Activated T-cell treated with anti-CD3 and anti-CD28 coated beads, Interleukin-2, amount 50 U/mL, for 24 hours (primary cell): ENCODE results near the gene CCDC34.

ENCODE experiments used
- DNase-seq: peaks from one replicate; pipeline ENCODE4 v3.0.0-alpha.2; 2020
- H3K27ac Mint-ChIP-seq: 2 replicates; pipeline ENCODE4 v1.8.0; 2020; ENCODE audit warnings: mild to moderate bottlenecking, mixed read lengths
- H3K27me3 Mint-ChIP-seq: 2 replicates; pipeline ENCODE4 v1.8.0; 2020; ENCODE audit warnings: mixed read lengths
- H3K36me3 Mint-ChIP-seq: 2 replicates; pipeline ENCODE4 v1.8.0; 2020; ENCODE audit warnings: low read depth, mixed read lengths
- H3K4me1 Mint-ChIP-seq: 2 replicates; pipeline ENCODE4 v1.8.0; 2020; ENCODE audit warnings: low read depth, mixed read lengths
- H3K4me3 Mint-ChIP-seq: 2 replicates; pipeline ENCODE4 v1.8.0; 2020; ENCODE audit warnings: mild to moderate bottlenecking, moderate library complexity, mixed read lengths
- H3K9me3 Mint-ChIP-seq: 2 replicates; pipeline ENCODE4 v1.8.0; 2020; ENCODE audit warnings: mixed read lengths

The CCDC34 gene

DNA sequence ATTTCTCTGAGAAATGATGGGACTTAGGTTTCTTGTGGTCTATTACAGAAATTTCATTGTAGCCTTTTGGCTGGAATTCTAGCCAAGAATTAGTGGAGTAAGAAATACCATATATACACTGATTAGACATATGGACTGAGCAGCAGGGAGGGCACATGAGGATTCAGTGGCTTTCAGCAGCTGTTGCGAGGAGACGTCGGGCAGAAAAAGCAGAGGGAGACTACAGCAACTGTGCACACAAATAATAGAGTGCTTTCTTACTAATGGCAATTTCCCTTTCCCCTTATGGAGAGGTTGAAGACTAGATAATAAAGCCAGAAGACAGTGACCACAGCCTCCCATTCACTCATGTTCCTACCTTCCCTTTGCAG is 35.4 kb upstream of the CCDC34 start:
- H3K27me3 Mint-ChIP-seq = no peaks in the 10 kb centered on the region
- H3K9me3 Mint-ChIP-seq = no peaks in the 10 kb centered on the region
- no peaks in the 10 kb centered on the region for H3K36me3 Mint-ChIP-seq
- no peak overlapping the region for H3K27ac Mint-ChIP-seq
- no peaks in the 10 kb centered on the region for H3K4me1 Mint-ChIP-seq
- no peak overlapping the region for H3K4me3 Mint-ChIP-seq
- DNase-seq = no peak

DNA sequence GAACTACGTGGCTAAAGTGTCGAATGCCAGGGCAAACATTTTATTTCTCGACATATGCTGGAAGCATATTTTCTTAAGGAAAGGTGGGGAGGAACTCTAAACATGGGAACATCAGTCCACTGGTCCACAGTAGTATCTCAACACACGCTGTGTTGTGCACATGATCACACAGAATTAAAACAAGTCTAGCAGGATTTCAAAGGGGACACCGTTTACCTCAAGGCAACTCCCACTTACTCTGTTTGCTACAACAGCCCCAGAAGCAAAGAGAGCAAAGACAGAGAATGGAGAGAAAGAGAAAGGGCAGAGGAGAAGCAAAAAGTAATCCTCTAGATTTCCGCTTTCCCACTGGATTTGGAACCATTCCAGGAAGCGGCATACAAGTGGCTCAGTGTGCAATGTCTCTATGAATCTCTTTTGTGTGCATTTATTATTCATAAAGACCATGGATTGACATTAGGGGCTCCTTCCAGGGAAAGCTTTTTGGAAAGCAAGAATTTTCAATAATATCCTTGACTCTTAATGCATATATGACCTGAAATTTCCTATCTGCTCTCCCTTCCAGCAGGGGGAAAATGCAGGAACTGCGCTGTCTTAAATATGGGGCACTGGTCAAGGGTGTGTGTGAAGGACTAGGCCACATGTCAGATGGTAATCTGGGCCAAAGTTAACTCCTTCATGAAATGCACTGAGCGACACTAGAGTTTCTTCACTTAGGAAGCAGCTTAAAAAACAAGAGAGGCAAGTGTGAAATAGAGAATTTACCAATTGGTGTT is 34.8 kb upstream of the CCDC34 start:
- Mint-ChIP-seq H3K27ac (no peak overlapping the region), H3K9me3 (no peaks in the 10 kb centered on the region), H3K27me3 (no peaks in the 10 kb centered on the region), H3K36me3 (no peaks in the 10 kb centered on the region), H3K4me3 (no peak overlapping the region), H3K4me1 (no peaks in the 10 kb centered on the region)
- no peak for DNase-seq

GRCh38 chr11:27396259-27396839 is 33.3 kb upstream of the CCDC34 start:
- Mint-ChIP-seq H3K4me1 (no peaks in the 10 kb centered on the region), H3K36me3 (no peaks in the 10 kb centered on the region), H3K4me3 (no peak overlapping the region), H3K27me3 (no peaks in the 10 kb centered on the region), H3K27ac (no peak overlapping the region), H3K9me3 (no peaks in the 10 kb centered on the region)
- no peak for DNase-seq

DNA sequence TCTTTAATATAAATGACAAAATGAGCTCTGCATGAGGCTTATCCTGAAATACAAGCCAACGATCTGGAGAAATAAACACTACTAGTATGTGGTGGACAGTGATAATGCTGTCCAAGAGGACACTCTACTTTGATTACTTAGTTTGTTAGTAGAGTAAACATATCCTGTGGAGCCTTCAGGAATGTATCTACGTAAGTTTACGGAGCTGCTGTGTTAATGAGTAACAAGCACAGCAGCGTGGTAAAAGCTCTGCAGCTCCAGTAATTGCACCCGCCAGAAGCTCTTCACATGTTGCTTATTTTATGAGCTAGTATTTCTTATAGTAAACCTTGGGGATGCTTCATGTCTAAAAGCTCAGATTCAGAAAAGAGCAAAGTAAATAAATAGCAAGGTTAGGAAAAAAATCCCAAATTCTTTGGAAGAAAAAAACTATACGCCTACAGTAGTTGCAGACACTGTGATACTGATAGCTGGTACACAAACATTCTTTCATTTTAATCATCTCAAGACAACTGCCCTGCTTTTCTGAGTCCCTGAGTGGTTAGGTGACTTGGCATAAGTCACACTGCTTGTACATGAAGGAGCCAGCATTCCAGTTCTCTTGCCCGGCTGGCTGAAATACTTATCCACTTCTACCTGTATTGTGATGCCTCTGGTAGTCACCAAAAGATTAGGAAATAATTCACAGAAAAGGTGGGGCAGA is 32.7 kb upstream of the CCDC34 start:
- no peak overlapping the region for H3K4me3 Mint-ChIP-seq
- no peaks in the 10 kb centered on the region for H3K36me3 Mint-ChIP-seq
- H3K27ac Mint-ChIP-seq = no peak overlapping the region
- DNase-seq = no peak
- H3K4me1 Mint-ChIP-seq = no peaks in the 10 kb centered on the region
- H3K27me3 Mint-ChIP-seq = no peaks in the 10 kb centered on the region
- no peaks in the 10 kb centered on the region for H3K9me3 Mint-ChIP-seq

DNA sequence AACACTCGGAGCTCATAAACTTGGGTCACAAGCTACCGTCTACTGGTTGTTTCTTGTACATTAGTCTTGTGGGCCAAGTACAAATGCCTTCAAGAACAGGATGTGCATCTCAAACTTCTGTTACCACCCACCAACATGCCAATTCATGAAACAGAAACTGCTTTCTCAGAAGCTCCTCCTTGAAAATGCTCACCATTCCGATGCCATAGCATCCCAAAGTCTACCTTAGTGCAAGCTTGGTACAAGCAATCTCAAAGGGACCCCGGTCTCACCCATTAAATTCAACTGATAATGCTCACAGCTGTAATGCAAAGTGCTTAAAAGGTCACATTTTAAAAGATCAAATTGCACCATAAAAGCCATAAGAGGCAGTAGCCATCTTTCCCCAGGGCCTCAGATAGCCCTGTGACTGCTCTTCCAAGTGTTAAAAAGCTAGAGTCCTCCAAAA is 31.8 kb upstream of the CCDC34 start:
- Mint-ChIP-seq H3K9me3 (no peaks in the 10 kb centered on the region), H3K27ac (no peak overlapping the region), H3K36me3 (no peaks in the 10 kb centered on the region), H3K4me1 (no peaks in the 10 kb centered on the region), H3K4me3 (no peak overlapping the region), H3K27me3 (no peaks in the 10 kb centered on the region)
- no peak for DNase-seq

DNA sequence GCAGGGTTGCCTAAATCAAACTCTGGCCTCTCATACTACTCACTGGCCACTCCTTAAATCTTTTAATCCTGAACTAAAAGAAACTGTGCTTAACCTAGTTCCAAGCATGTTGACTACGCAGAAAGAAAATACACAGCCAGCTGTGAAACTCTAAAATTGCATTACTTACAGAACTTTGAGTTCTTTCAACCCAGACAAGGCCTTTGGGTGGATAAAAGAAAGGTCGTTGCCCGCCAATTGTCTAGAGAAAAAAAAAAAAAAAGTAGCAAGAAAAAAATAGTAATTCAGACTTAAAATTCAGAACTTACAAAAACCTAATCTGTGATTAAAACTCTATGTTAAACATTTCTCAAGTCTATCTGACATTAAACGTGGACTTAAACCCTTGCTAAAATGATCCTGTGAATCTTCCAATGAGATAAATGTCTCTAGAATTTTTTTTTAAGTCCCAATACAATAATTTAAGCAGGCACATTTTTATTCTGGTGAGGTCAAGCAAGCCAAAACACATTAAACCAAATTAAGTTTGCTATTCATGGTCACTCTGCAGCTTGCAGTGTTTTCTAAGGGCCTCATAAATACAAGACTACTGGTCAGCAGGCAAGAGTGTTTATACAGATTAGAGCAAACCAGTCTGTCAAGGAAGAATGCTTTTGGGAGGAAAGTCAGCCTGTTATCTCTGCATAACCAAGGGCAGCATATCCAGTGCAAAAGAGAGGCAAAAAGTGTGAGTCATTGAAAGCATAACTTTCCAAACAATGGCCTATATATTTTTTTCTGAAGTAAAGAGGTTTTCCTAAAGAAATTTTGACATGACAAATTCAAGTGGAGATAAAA is 29.5 kb upstream of the CCDC34 start:
- Mint-ChIP-seq H3K4me1 (peaks cover 8% of the 10 kb centered on the region), H3K27me3 (no peaks in the 10 kb centered on the region), H3K4me3 (no peak overlapping the region), H3K36me3 (no peaks in the 10 kb centered on the region), H3K9me3 (no peaks in the 10 kb centered on the region), H3K27ac (no peak overlapping the region)
- no peak for DNase-seq

DNA sequence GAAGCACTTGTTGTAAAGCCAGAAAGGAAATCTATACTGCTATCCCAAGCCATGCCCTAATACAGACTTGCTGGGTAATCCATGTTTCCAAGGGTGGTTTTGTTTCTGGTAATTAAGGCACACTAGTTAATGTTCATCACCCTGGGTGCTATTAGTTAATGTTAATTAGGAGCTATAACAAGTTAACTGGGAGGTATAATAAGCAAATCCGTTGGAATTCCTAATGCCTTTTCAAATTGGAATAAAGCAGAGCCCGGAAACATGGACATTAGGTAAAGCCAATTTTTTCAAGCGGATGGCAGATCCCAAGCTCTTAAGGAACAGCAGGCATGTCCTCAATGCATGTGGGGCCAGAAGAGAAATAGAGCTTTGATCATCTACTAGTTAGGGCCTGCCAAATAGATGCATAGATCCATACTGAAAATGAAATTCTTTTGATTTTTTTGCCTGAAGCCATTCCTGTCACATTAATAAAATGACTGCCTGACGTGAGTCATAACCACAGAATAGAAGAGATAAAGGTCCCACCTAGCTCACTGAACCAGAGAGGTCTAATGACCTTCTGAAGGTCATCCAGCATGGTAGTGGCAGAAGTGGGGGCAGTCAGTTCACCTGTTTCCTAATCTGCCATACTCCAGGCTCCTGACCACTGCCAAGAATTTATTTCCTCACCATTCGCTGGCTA is 28.5 kb upstream of the CCDC34 start:
- Mint-ChIP-seq H3K4me3 (no peak overlapping the region), H3K9me3 (no peaks in the 10 kb centered on the region), H3K4me1 (peaks cover 10% of the 10 kb centered on the region), H3K36me3 (no peaks in the 10 kb centered on the region), H3K27ac (no peak overlapping the region), H3K27me3 (no peaks in the 10 kb centered on the region)
- no peak for DNase-seq

DNA sequence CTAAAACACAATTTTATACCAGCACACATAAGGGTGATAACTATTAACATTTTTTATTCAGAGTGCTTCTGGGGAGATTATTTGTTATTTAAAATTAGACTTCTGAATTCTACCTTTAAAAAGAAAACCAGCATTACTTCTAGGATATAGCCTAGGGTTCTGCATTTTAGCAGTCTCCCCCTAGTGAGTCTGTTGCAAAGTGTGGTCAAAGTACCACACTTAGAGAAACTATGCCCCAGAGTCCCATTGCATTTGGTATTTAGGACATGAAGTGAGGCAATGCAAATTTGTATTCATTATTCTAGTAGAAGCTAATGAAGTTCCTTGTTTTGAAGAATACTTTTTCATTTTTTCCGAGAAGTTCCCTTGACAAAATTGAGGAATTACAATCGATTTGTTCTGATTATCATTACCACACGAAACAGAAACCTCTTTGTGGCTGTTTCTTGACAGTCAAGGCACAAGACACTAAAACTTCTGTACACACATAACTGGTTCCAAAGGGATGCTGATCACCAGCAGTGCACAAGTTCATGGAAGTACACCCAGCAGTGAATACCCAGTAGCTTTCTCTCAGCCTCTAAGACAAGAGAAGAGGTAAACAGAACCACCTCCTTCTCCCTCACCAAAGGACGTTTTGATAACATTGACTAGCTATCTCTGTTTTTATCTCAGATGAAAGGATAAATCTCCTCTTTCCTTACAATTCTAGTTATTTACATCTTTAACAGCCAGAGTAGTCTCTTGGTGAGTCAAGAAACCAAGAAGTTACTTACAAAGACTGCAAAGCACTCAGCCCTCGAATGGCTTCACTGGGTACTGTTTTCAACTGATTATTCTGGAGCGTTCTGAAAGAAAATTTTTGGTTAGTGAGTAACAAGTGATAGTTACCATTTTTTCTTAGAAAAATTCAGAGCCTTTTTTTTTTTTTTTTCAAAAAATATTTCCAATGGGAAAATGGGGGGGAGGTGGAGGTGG is 27.6 kb upstream of the CCDC34 start:
- Mint-ChIP-seq H3K27me3 (no peaks in the 10 kb centered on the region), H3K4me3 (no peak overlapping the region), H3K27ac (no peak overlapping the region), H3K4me1 (peaks cover 10% of the 10 kb centered on the region), H3K9me3 (no peaks in the 10 kb centered on the region), H3K36me3 (no peaks in the 10 kb centered on the region)
- DNase-seq = no peak

- peaks cover 10% of the 10 kb centered on the region for H3K4me1 Mint-ChIP-seq
- H3K27ac Mint-ChIP-seq = no peak overlapping the region
- no peak for DNase-seq
- H3K4me3 Mint-ChIP-seq = no peak overlapping the region
- no peaks in the 10 kb centered on the region for H3K27me3 Mint-ChIP-seq
- H3K36me3 Mint-ChIP-seq = no peaks in the 10 kb centered on the region
- H3K9me3 Mint-ChIP-seq = no peaks in the 10 kb centered on the region
Observed at GRCh38 chr11:27388869-27389268, 25.9 kb upstream of the CCDC34 start.

DNA sequence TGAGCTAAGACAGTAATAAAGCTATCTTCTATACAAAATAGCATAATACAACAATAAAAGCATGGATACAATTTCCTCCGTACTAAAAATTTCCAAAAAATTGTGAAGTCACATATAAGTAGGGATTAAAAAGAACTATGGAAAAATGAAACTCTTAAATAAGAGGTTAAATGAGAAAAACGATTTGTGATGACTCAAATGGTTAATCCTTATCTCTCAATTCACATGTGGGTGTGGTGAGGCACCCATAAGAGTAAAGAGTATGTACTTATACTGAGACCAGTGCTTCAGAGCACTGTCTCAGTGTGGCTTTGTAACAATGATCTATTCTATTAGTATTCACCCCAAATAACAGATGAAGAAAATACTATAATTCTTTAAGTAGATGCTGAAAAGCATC is 25.0 kb upstream of the CCDC34 start:
- H3K4me1 Mint-ChIP-seq = peaks cover 10% of the 10 kb centered on the region
- no peak overlapping the region for H3K4me3 Mint-ChIP-seq
- H3K9me3 Mint-ChIP-seq = no peaks in the 10 kb centered on the region
- no peak overlapping the region for H3K27ac Mint-ChIP-seq
- no peaks in the 10 kb centered on the region for H3K36me3 Mint-ChIP-seq
- no peak for DNase-seq
- H3K27me3 Mint-ChIP-seq = no peaks in the 10 kb centered on the region

- no peak overlapping the region for H3K4me3 Mint-ChIP-seq
- H3K36me3 Mint-ChIP-seq = no peaks in the 10 kb centered on the region
- H3K27ac Mint-ChIP-seq = no peak overlapping the region
- peaks cover 10% of the 10 kb centered on the region for H3K4me1 Mint-ChIP-seq
- no peaks in the 10 kb centered on the region for H3K27me3 Mint-ChIP-seq
- DNase-seq = no peak
- no peaks in the 10 kb centered on the region for H3K9me3 Mint-ChIP-seq
Observed at GRCh38 chr11:27387362-27387761, 24.3 kb upstream of the CCDC34 start.

- Mint-ChIP-seq H3K27ac (no peak overlapping the region), H3K36me3 (no peaks in the 10 kb centered on the region), H3K4me3 (no peak overlapping the region), H3K9me3 (no peaks in the 10 kb centered on the region), H3K27me3 (no peaks in the 10 kb centered on the region), H3K4me1 (peaks cover 10% of the 10 kb centered on the region)
- no peak for DNase-seq
Observed at GRCh38 chr11:27386181-27386845, 23.3 kb upstream of the CCDC34 start.

- Mint-ChIP-seq H3K9me3 (no peaks in the 10 kb centered on the region), H3K4me3 (no peak overlapping the region), H3K27ac (no peak overlapping the region), H3K36me3 (no peaks in the 10 kb centered on the region), H3K27me3 (no peaks in the 10 kb centered on the region), H3K4me1 (peaks cover 10% of the 10 kb centered on the region)
- DNase-seq = no peak
Observed at GRCh38 chr11:27385245-27385644, 22.2 kb upstream of the CCDC34 start.
